Neural cell (in vitro differentiated cells): ENCODE measurements around the gene MRO. TPM values are rescaled to one million over a fixed set of nuclear protein-coding genes. Genes with fewer than 3 reads are reported as not detected.

Source experiments
- H2AFZ ChIP-seq: fragments of 200-600, 300-800 bp; sonication (generic), shearing (Covaris generic); 2 replicates; pipeline ENCODE4 v1.6.0; 2014; ENCODE audit warnings: low read depth, mild to moderate bottlenecking, antibody characterized with exemption, low read length, moderate library complexity
- H3F3A ChIP-seq: fragments of 200-600 bp; shearing (Covaris generic); 2 replicates; pipeline ENCODE4 v1.6.1; 2016; ENCODE audit warnings: mild to moderate bottlenecking, moderate library complexity, mixed read lengths, antibody characterized with exemption, low read length; ENCODE audit not compliant: insufficient read depth, poor library complexity, severe bottlenecking
- H3K27ac ChIP-seq: fragments of 200-600, 300-800 bp; sonication (generic), shearing (Covaris generic); 2 replicates; pipeline ENCODE4 v1.5.1; 2014; ENCODE audit warnings: mild to moderate bottlenecking, low read length, moderate library complexity
- H3K27me3 ChIP-seq: fragments of 300-800, 200-600 bp; sonication (generic), shearing (Covaris generic); 2 replicates; pipeline ENCODE4 v1.6.0; 2014; ENCODE audit warnings: mild to moderate bottlenecking, low read depth, low read length, moderate library complexity; ENCODE audit not compliant: insufficient read depth
- H3K36me3 ChIP-seq: fragments of 300-800, 200-600 bp; sonication (generic), shearing (Covaris generic); 2 replicates; pipeline ENCODE4 v1.5.1; 2014; ENCODE audit warnings: mild to moderate bottlenecking, antibody characterized with exemption, low read length, moderate library complexity; ENCODE audit not compliant: insufficient read depth
- H3K4me2 ChIP-seq: fragments of 300-800, 200-600 bp; sonication (generic), shearing (Covaris generic); 2 replicates; pipeline ENCODE4 v1.6.0; 2014; ENCODE audit warnings: mild to moderate bottlenecking, low read length
- H3K4me3 ChIP-seq: fragments of 300-800, 200-600 bp; sonication (generic), shearing (Covaris generic); 2 replicates; pipeline ENCODE4 v1.5.1; 2014; ENCODE audit warnings: mild to moderate bottlenecking, low read length, moderate library complexity
- H3K79me2 ChIP-seq: fragments of 200-600 bp; shearing (Covaris generic); replicated peaks from 2 replicates; pipeline ENCODE4 v1.6.0; 2014; ENCODE audit warnings: mild to moderate bottlenecking, low read length, moderate library complexity; ENCODE audit not compliant: insufficient read depth
- H3K9ac ChIP-seq: fragments of 300-800, 200-600 bp; sonication (generic), shearing (Covaris generic); 2 replicates; pipeline ENCODE4 v1.6.1; 2016; ENCODE audit warnings: mild to moderate bottlenecking, low read length, mixed read lengths
- H3K9me2 ChIP-seq: fragments of 200-600 bp; shearing (Covaris generic); 2 replicates; pipeline ENCODE4 v1.6.1; 2016; ENCODE audit warnings: mild to moderate bottlenecking, low read length, mixed read lengths; ENCODE audit not compliant: insufficient read depth
- H3K9me3 ChIP-seq: fragments of 200-600, 300-800 bp; sonication (generic), shearing (Covaris generic); 2 replicates; pipeline ENCODE4 v1.6.1; 2016; ENCODE audit warnings: mild to moderate bottlenecking, mixed run types, low read length, moderate library complexity, mixed read lengths
- H4K20me1 ChIP-seq: fragments of 200-600 bp; shearing (Covaris generic); 2 replicates; pipeline ENCODE4 v1.6.1; 2016; ENCODE audit warnings: mild to moderate bottlenecking, mixed run types; ENCODE audit not compliant: insufficient read depth
- CTCF ChIP-seq: fragments of 450-650 bp; IDR thresholded peaks from 2 replicates; pipeline ENCODE4 v1.5.1; 2014; ENCODE audit warnings: antibody characterized with exemption, mild to moderate bottlenecking, moderate library complexity; ENCODE audit not compliant: poor library complexity, severe bottlenecking
- EP300 ChIP-seq: fragments of 450-650 bp; conservative IDR thresholded peaks from 2 replicates; pipeline ENCODE4 v1.6.1; 2014; ENCODE audit warnings: antibody characterized with exemption, mild to moderate bottlenecking, moderate library complexity; ENCODE audit not compliant: poor library complexity, severe bottlenecking
- EZH2 ChIP-seq: fragments of 200-600, 300-800 bp; shearing (Covaris generic), sonication (generic); IDR thresholded peaks from 2 replicates; pipeline ENCODE4 v1.6.1; 2014; ENCODE audit warnings: antibody characterized with exemption, low read length, borderline replicate concordance, mild to moderate bottlenecking; ENCODE audit not compliant: insufficient read depth, poor library complexity, severe bottlenecking
- MXI1 ChIP-seq: fragments of 450-650 bp; conservative IDR thresholded peaks from 2 replicates; pipeline ENCODE4 v1.6.1; 2014; ENCODE audit warnings: antibody characterized with exemption, mild to moderate bottlenecking; ENCODE audit not compliant: poor library complexity, severe bottlenecking
- POLR2AphosphoS5 ChIP-seq: IDR thresholded peaks from 2 replicates; pipeline ENCODE4 v1.6.1; 2012
- RAD21 ChIP-seq: fragments of 450-650 bp; conservative IDR thresholded peaks from 2 replicates; pipeline ENCODE4 v1.6.1; 2014; ENCODE audit warnings: antibody characterized with exemption, mild to moderate bottlenecking, moderate library complexity
- SMC3 ChIP-seq: fragments of 450-650 bp; conservative IDR thresholded peaks from 2 replicates; pipeline ENCODE4 v1.6.1; 2014; ENCODE audit warnings: antibody characterized with exemption, mild to moderate bottlenecking, moderate library complexity; ENCODE audit not compliant: poor library complexity
- TAF1 ChIP-seq: IDR thresholded peaks from 2 replicates; pipeline ENCODE4 v1.6.1; 2012; ENCODE audit warnings: low read depth
- polyA plus RNA-seq: library from polyadenylated mRNA; depleted of rRNA; stranded (reverse); fragments of >200 nt; gene quantifications from 2 replicates; pipeline ENCODE4 v1.2.3, GENCODE V29; 2014
- TF ChIP-seq, protein P1 (sequence below): IDR thresholded peaks from 2 replicates; pipeline ENCODE4 v1.6.1; 2012; ENCODE audit warnings: borderline replicate concordance

MRO gene
- polyA plus RNA-seq, 1 donor from 2014 or later, result not detected

- H3K4me3 ChIP-seq, result no peak overlapping the region
- TF ChIP-seq EZH2 (no peak), MXI1 (no peak), TAF1 (no peak), CTCF (no peak), RAD21 (no peak), SMC3 (no peak), POLR2AphosphoS5 (no peak), EP300 (no peak)
- TF ChIP-seq, protein P1, sequence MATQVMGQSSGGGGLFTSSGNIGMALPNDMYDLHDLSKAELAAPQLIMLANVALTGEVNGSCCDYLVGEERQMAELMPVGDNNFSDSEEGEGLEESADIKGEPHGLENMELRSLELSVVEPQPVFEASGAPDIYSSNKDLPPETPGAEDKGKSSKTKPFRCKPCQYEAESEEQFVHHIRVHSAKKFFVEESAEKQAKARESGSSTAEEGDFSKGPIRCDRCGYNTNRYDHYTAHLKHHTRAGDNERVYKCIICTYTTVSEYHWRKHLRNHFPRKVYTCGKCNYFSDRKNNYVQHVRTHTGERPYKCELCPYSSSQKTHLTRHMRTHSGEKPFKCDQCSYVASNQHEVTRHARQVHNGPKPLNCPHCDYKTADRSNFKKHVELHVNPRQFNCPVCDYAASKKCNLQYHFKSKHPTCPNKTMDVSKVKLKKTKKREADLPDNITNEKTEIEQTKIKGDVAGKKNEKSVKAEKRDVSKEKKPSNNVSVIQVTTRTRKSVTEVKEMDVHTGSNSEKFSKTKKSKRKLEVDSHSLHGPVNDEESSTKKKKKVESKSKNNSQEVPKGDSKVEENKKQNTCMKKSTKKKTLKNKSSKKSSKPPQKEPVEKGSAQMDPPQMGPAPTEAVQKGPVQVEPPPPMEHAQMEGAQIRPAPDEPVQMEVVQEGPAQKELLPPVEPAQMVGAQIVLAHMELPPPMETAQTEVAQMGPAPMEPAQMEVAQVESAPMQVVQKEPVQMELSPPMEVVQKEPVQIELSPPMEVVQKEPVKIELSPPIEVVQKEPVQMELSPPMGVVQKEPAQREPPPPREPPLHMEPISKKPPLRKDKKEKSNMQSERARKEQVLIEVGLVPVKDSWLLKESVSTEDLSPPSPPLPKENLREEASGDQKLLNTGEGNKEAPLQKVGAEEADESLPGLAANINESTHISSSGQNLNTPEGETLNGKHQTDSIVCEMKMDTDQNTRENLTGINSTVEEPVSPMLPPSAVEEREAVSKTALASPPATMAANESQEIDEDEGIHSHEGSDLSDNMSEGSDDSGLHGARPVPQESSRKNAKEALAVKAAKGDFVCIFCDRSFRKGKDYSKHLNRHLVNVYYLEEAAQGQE, result no peak
- no peaks in the 10 kb centered on the region for H3K9me3 ChIP-seq
- no peaks in the 10 kb centered on the region for H3K9me2 ChIP-seq
- H3K27ac ChIP-seq, result no peak overlapping the region
- H3K9ac ChIP-seq, result no peak overlapping the region
- H3F3A ChIP-seq, result no peaks in the 10 kb centered on the region
- H3K36me3 ChIP-seq, result no peaks in the 10 kb centered on the region
- no peak overlapping the region for H3K4me2 ChIP-seq
- no peaks in the 10 kb centered on the region for H4K20me1 ChIP-seq
- H2AFZ ChIP-seq, result no peak overlapping the region
- H3K79me2 ChIP-seq, result no peaks in the 10 kb centered on the region
- H3K27me3 ChIP-seq, result no peaks in the 10 kb centered on the region
Measured at GRCh38 chr18:50790241-50790640, 29.6 kb downstream of the MRO start.

DNA sequence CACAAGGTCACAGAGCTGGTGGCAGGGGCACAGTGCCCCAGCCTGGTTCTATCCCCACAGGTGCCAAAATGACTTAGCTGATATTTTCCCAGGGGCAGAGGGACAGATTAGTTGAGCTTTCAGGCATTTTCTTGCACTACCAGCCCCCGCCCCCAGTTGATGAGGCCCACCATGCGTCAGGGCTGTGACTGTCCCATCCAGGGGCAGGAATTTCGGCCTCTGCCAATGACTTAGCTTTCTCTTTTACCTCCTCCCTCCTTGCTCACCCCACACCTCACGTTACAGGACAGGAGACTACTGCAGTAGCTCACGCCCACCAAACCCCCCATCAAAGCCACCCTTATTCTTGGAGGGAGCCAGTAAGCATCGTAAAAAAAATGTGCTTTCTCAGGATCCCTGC lies 31.5 kb downstream of the MRO start:
- no peaks in the 10 kb centered on the region for H3F3A ChIP-seq
- no peak for TF ChIP-seq EP300
- TF ChIP-seq SMC3, result no peak
- TF ChIP-seq EZH2, result no peak
- no peak for TF ChIP-seq RAD21
- no peak for TF ChIP-seq POLR2AphosphoS5
- no peak for TF ChIP-seq TAF1
- no peak for TF ChIP-seq CTCF
- TF ChIP-seq MXI1, result no peak
- TF ChIP-seq, protein P1, result no peak
- no peak overlapping the region for H3K4me2 ChIP-seq
- H3K9me3 ChIP-seq, result no peaks in the 10 kb centered on the region
- no peaks in the 10 kb centered on the region for H3K27me3 ChIP-seq
- no peak overlapping the region for H3K4me3 ChIP-seq
- H3K36me3 ChIP-seq, result no peaks in the 10 kb centered on the region
- no peaks in the 10 kb centered on the region for H3K9me2 ChIP-seq
- H3K9ac ChIP-seq, result no peak overlapping the region
- H2AFZ ChIP-seq, result no peak overlapping the region
- H3K27ac ChIP-seq, result no peak overlapping the region
- H4K20me1 ChIP-seq, result no peaks in the 10 kb centered on the region
- no peaks in the 10 kb centered on the region for H3K79me2 ChIP-seq
